Measurements from ENCODE around the gene SOCS3. TPM values are rescaled to one million over a fixed set of nuclear protein-coding genes. Genes with fewer than 3 reads are reported as not detected.

The SOCS3 gene
- total and polyA plus RNA-seq, 10 of the 15 experiments (the other 5 are each of a cell fraction or from before 2014, with no cell fraction given): 0.05 to 3.9 (median 1.0) TPM

- ChIA-PET CTCF (no interaction called here), POLR2A (interaction anchor here (0.6 to 1.7 kb wide), 3 partner anchors 9 to 40 kb away, joined by 3 to 11 read pairs (median 4); no protein-coding TSS in a partner anchor), RAD21 (ENCODE audit: unreplicated experiment) (no interaction called here), SMC1A (ENCODE audit: uncharacterized antibody, unreplicated experiment) (interaction anchor here (1.2 to 2.8 kb wide), 2 partner anchors 13 to 31 kb away, joined by 3 to 11 read pairs; no protein-coding TSS in a partner anchor)
- no peaks in the 10 kb centered on the region for H3K9me3 ChIP-seq (replicated peaks; ENCODE audit: control insufficient read depth, insufficient read depth, low read length)
- BruUV-seq (replicated peaks): no TSS peak
- no peaks in the 10 kb centered on the region for H3K36me3 ChIP-seq (ENCODE audit: control insufficient read depth in 2 of 2, insufficient read depth in 2 of 2, low read length in 1 of 2)
- no peak overlapping the region for H2AFZ ChIP-seq (ENCODE audit: control insufficient read depth, low read depth, low read length)
- H3K4me3 ChIP-seq: no peak overlapping the region
- no peaks in the 10 kb centered on the region for H3K79me2 ChIP-seq (ENCODE audit: control insufficient read depth, insufficient read depth, low read length)
- H3K9ac ChIP-seq (ENCODE audit: control insufficient read depth, insufficient read depth, low read length): no peak overlapping the region
- 84% methylated on average over 8 of the region's 8 CpGs for WGBS (ENCODE audit: insufficient coverage, insufficient replicate concordance, low lambda C conversion rate, missing lambda C conversion rate)
- H4K20me1 ChIP-seq (ENCODE audit: control insufficient read depth, insufficient read depth): no peaks in the 10 kb centered on the region
- no peak overlapping the region for H3K27ac ChIP-seq (ENCODE audit: control insufficient read depth, insufficient read depth)
- ATAC-seq: no peak
- intact Hi-C loops (cut with micrococcal nuclease; ENCODE audit: unreplicated experiment): no loop called here
- no peak overlapping the region for H3K4me2 ChIP-seq (ENCODE audit: control insufficient read depth, insufficient read depth)
- in situ Hi-C loops (cut with MboI): no loop called here
- DNase-seq (ENCODE audit: low read depth, low spot score): no peak
- H3K27me3 ChIP-seq (replicated peaks in 1 of 2; ENCODE audit: control insufficient read depth in 2 of 2, insufficient read depth in 2 of 2, low read length in 1 of 2): no peaks in the 10 kb centered on the region
- peaks cover 42% of the 10 kb centered on the region for H3K4me1 ChIP-seq (ENCODE audit: control insufficient read depth, insufficient read depth, low read length)
- FAIRE-seq: no peak
- TF ChIP-seq BMI1 (IDR thresholded peaks at IDR 0.05; ENCODE audit: borderline replicate concordance): no peak
- TF ChIP-seq TBL1XR1 (IDR thresholded peaks at IDR 0.05; ENCODE audit: low read depth, low read length): no peak
- TF ChIP-seq HDAC2 (IDR thresholded peaks at IDR 0.05): no peak
- TF ChIP-seq STAT1 (conservative IDR thresholded peaks at IDR 0.05): no peak
- no peak for TF ChIP-seq MTA2 (IDR thresholded peaks at IDR 0.05; ENCODE audit: low read depth)
- no peak for TF ChIP-seq POLR2AphosphoS2 (IDR thresholded peaks at IDR 0.05; ENCODE audit: low read depth, low read length)
- no peak for TF ChIP-seq REST (IDR thresholded peaks at IDR 0.05; ENCODE audit: low read depth, low read length)
- TF ChIP-seq ZBTB4 (CRISPR knock-in tag; IDR thresholded peaks at IDR 0.05): no peak
- TF ChIP-seq NKRF (conservative IDR thresholded peaks at IDR 0.05): no peak
- TF ChIP-seq ASH2L (IDR thresholded peaks at IDR 0.05; ENCODE audit: borderline replicate concordance, low read depth): no peak
- TF ChIP-seq ATF2 (IDR thresholded peaks at IDR 0.05; ENCODE audit: low read length): no peak
- no peak for TF ChIP-seq HSF1 (IDR thresholded peaks at IDR 0.05; ENCODE audit: low read depth, low read length)
- no peak for TF ChIP-seq MXI1 (IDR thresholded peaks at IDR 0.05; ENCODE audit: low read depth, low read length)
These were observed 14.7 kb downstream of the SOCS3 start for GRCh38 chr17:78345172-78345571.
